ENCODE measurements around the gene HDAC2. TPM values are rescaled to one million over a fixed set of nuclear protein-coding genes. Genes with fewer than 3 reads are reported as not detected.

Gene HDAC2
- total RNA-seq, 1 donor from 2014 or later: 104 TPM

- TF ChIP-seq CTCF (IDR thresholded peaks at IDR 0.05): no peak
- H3K36me3 Mint-ChIP-seq (ENCODE audit: low read depth): no peaks in the 10 kb centered on the region
- H3K9me3 Mint-ChIP-seq (ENCODE audit: low read depth): no peaks in the 10 kb centered on the region
- no peak overlapping the region for H3K27ac Mint-ChIP-seq (ENCODE audit: unreplicated experiment)
- DNase-seq (ENCODE audit: low spot score): no peak
- H3K4me1 Mint-ChIP-seq (ENCODE audit: low read depth): peaks cover 6% of the 10 kb centered on the region
- H3K4me3 Mint-ChIP-seq (ENCODE audit: unreplicated experiment): no peak overlapping the region
- no peaks in the 10 kb centered on the region for H3K27me3 Mint-ChIP-seq (ENCODE audit: low read depth)
Measured at GRCh38 chr6:113976806-113977205, 5.9 kb upstream of the HDAC2 start.

DNA sequence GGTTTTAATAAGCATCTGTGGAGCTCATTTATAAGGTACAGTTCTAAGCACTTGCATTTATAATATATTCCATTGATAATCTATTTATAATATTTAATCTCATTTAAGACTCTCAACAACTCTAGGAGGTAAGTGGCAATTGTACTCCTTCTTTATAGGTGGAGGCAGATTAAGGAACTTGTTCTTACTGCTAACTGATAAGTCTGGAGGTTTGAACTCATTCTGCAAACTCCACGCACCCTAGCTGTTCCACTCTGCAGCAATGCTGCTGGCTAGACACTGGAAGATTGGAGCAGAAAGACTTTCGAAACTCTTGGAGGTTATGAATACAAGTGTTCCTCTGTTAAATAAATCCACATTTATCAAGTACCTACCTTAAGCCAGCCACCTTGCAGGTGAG, 793 bp upstream of the HDAC2 start:
- TF ChIP-seq CTCF (IDR thresholded peaks at IDR 0.05): no peak
- H3K4me1 Mint-ChIP-seq (ENCODE audit: low read depth): peaks cover 37% of the 10 kb centered on the region
- no peak overlapping the region for H3K27ac Mint-ChIP-seq (ENCODE audit: unreplicated experiment)
- H3K27me3 Mint-ChIP-seq (ENCODE audit: low read depth): no peaks in the 10 kb centered on the region
- H3K9me3 Mint-ChIP-seq (ENCODE audit: low read depth): no peaks in the 10 kb centered on the region
- peak overlapping the region; percentile 99 for H3K4me3 Mint-ChIP-seq (ENCODE audit: unreplicated experiment)
- no peaks in the 10 kb centered on the region for H3K36me3 Mint-ChIP-seq (ENCODE audit: low read depth)
- DNase-seq (ENCODE audit: low spot score): no peak

- DNase-seq (ENCODE audit: low spot score): no peak
- Mint-ChIP-seq H3K4me1 (ENCODE audit: low read depth) (peaks cover 46% of the 10 kb centered on the region), H3K9me3 (ENCODE audit: low read depth) (no peaks in the 10 kb centered on the region), H3K27ac (ENCODE audit: unreplicated experiment) (peak overlapping the region; percentile 96), H3K4me3 (ENCODE audit: unreplicated experiment) (peak overlapping the region; percentile 99), H3K36me3 (ENCODE audit: low read depth) (no peaks in the 10 kb centered on the region), H3K27me3 (ENCODE audit: low read depth) (no peaks in the 10 kb centered on the region)
- TF ChIP-seq CTCF (IDR thresholded peaks at IDR 0.05): no peak
Measured at GRCh38 chr6:113969888-113970804, 802 bp downstream of the HDAC2 start.

- H3K4me1 Mint-ChIP-seq (ENCODE audit: low read depth): peaks cover 54% of the 10 kb centered on the region
Measured at GRCh38 chr6:113968472-113968871, 2.5 kb downstream of the HDAC2 start.

GRCh38 chr6:113967777-113968176, 3.2 kb downstream of the HDAC2 start:
- no peak for DNase-seq (ENCODE audit: low spot score)
- no peaks in the 10 kb centered on the region for H3K36me3 Mint-ChIP-seq (ENCODE audit: low read depth)
- no peaks in the 10 kb centered on the region for H3K27me3 Mint-ChIP-seq (ENCODE audit: low read depth)
- H3K4me1 Mint-ChIP-seq (ENCODE audit: low read depth): peaks cover 54% of the 10 kb centered on the region
- no peak for TF ChIP-seq CTCF (IDR thresholded peaks at IDR 0.05)
- no peaks in the 10 kb centered on the region for H3K9me3 Mint-ChIP-seq (ENCODE audit: low read depth)
- no peak overlapping the region for H3K27ac Mint-ChIP-seq (ENCODE audit: unreplicated experiment)
- H3K4me3 Mint-ChIP-seq (ENCODE audit: unreplicated experiment): peak overlapping the region; percentile 20

More at GRCh38 chr6:113968472-113968871, 2.5 kb downstream of the HDAC2 start:
- TF ChIP-seq CTCF (IDR thresholded peaks at IDR 0.05): no peak
- H3K27me3 Mint-ChIP-seq (ENCODE audit: low read depth): no peaks in the 10 kb centered on the region
- no peaks in the 10 kb centered on the region for H3K9me3 Mint-ChIP-seq (ENCODE audit: low read depth)
- peak overlapping the region; percentile 96 for H3K27ac Mint-ChIP-seq (ENCODE audit: unreplicated experiment)
- no peaks in the 10 kb centered on the region for H3K36me3 Mint-ChIP-seq (ENCODE audit: low read depth)
- no peak for DNase-seq (ENCODE audit: low spot score)
- H3K4me3 Mint-ChIP-seq (ENCODE audit: unreplicated experiment): peak overlapping the region; percentile 99
